Spinal cord (tissue), 10 donors: Measurements from ENCODE around the gene GPN2. TPM values are rescaled to one million over a fixed set of nuclear protein-coding genes. Genes with fewer than 3 reads are reported as not detected.

Experiments used
- DNase-seq, 6 donors: peaks; one replicate each; pipeline versions ENCODE4 v3.0.0 to v3.0.0-alpha.2; 2013 to 2015; ENCODE audit warnings: low spot score in 6 of 6, low read depth in 4 of 6
- H3K27ac ChIP-seq: one replicate; pipeline ENCODE4 v1.5.1; 2013; ENCODE audit warnings: low read depth, low read length, control low read depth
- H3K27me3 ChIP-seq: one replicate; pipeline ENCODE4 v1.6.1; 2013; ENCODE audit warnings: low read length; ENCODE audit not compliant: control insufficient read depth, insufficient read depth
- H3K36me3 ChIP-seq: one replicate; pipeline ENCODE4 v1.6.1; 2013; ENCODE audit warnings: low read length; ENCODE audit not compliant: control insufficient read depth, insufficient read depth
- H3K4me1 ChIP-seq: one replicate; pipeline ENCODE4 v1.6.1; 2013; ENCODE audit warnings: low read length; ENCODE audit not compliant: control insufficient read depth, insufficient read depth
- H3K4me3 ChIP-seq: one replicate; pipeline ENCODE4 v1.5.1; 2013; ENCODE audit warnings: low read depth, low read length, control low read depth
- H3K9me3 ChIP-seq: one replicate; pipeline ENCODE4 v1.6.1; 2013; ENCODE audit warnings: low read length; ENCODE audit not compliant: control insufficient read depth, insufficient read depth
- WGBS: methylation state at CpG from one replicate; pipeline ENCODE4 v1.1.5; 2013; ENCODE audit warnings: missing lambda C conversion rate; ENCODE audit not compliant: insufficient coverage; 5-methylcytosine and 5-hydroxymethylcytosine counted together
- polyA plus RNA-seq, 2 donors: library from polyadenylated mRNA; unstranded; fragments of 120-200 nt; gene quantifications; one replicate each; pipeline ENCODE4 v1.2.1, GENCODE V29; 2013; ENCODE audit not compliant: insufficient read length in 2 of 2
- total RNA-seq, 2 donors: library from RNA; depleted of rRNA in 1 of 2; stranded (reverse); fragments of 120-200 nt in 1 of 2; fragments of >200 nt in 1 of 2; gene quantifications; one replicate each; pipeline versions ENCODE4 v1.2.3 to v1.2.4, GENCODE V29; 2013 to 2014
- donor health status: healthy.

Gene GPN2
- total and polyA plus RNA-seq, 4 donors: 13.2 to 38.4 (median 23.0) TPM

DNA sequence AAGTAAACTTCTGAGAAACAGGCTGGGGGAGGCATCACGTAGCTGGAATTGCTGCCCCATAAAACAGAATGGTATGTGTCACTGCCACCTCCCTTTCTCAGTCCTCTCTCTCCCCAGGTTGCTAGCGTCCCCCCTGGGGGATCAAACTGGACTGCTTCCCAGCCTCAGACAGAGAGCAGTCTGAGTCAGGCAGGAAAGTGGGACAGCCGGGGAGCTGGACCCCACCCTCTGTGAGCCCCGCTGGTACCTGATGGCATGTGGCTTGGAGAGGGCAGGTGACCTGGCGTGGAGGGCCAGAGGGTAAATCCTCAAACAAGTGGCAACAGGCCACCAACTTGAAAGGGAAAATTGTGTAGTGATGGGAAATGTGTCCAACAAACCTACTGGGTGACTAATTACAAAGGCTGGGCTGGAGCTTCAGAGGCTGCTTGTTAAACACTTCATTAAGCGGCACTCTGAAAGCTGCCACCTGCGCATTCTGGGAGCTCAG lies 28.1 kb downstream of the GPN2 start:
- Histone ChIP-seq H3K9me3 (no peaks in the 10 kb centered on the region), H3K36me3 (peaks cover 25% of the 10 kb centered on the region), H3K27ac (no peak overlapping the region), H3K4me1 (peaks cover 26% of the 10 kb centered on the region), H3K27me3 (no peaks in the 10 kb centered on the region), H3K4me3 (no peak overlapping the region)
- no peak for DNase-seq
- 78% methylated on average over 6 of the region's 7 CpGs for WGBS

DNA sequence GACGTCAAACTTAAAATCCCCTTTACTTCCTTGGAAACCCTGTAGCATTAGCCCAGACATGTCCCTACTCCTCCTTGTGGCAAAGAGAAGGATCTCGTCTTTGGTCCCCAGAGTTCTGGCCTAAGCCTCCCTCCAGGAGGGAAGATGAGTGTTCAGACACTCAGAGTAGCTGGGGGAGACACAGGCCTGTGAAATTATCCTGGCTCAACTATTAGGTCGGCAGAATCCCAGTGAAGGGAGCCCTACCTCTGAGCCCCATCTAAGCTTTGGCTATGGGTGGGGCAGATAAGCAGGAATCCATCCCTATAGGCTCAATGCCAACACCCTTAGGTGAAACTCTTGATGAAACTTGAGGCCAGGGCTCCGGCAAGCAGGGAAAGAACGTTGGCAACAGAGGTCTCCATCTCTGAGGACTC lies 28.8 kb downstream of the GPN2 start:
- 69% methylated on average over 3 of the region's 5 CpGs for WGBS
- Histone ChIP-seq H3K4me3 (no peak overlapping the region), H3K36me3 (peaks cover 32% of the 10 kb centered on the region), H3K9me3 (no peaks in the 10 kb centered on the region), H3K27ac (no peak overlapping the region), H3K4me1 (peaks cover 26% of the 10 kb centered on the region), H3K27me3 (no peaks in the 10 kb centered on the region)
- DNase-seq: no peak

DNA sequence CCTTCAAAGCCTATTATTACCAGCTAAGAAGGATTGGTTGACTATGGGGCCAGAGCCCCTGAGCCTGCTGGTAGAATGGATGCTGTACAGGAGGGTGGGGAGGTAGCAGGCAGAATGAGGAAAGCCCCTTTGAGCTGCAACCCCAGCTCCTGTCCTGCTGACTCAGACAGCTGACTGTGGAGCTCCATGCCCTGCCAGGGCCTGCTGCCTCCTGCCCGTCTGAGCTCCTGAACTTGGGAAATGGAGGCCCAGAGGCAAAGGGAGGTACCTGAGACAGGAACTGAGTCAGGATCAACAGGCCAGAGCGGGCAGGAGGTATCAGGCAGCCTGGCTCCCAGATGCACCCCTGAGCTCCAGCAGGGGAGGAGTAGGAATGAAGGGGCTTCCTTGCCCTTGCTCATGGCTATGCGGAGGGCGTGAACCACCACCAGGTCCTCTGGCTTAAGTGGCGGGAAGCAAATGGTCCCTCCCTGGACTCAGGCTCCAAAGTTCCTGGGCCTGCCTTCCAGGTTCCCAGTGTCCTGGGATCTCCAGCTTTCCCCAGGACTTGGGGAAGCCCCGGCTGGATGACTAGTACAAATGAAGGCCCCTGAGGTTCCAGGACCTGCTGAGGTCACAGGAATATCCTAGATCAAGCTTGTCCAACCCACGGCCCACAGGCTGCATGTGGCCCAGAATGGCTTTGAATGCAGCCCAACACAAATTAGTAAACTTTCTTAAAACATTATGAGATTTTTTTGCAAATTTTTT lies 31.0 kb downstream of the GPN2 start:
- WGBS: 87% methylated on average over 6 of the region's 7 CpGs
- no peaks in the 10 kb centered on the region for H3K27me3 ChIP-seq
- H3K4me3 ChIP-seq: no peak overlapping the region
- no peaks in the 10 kb centered on the region for H3K9me3 ChIP-seq
- DNase-seq: no peak
- no peak overlapping the region for H3K27ac ChIP-seq
- peaks cover 7% of the 10 kb centered on the region for H3K4me1 ChIP-seq
- peaks cover 53% of the 10 kb centered on the region for H3K36me3 ChIP-seq

DNA sequence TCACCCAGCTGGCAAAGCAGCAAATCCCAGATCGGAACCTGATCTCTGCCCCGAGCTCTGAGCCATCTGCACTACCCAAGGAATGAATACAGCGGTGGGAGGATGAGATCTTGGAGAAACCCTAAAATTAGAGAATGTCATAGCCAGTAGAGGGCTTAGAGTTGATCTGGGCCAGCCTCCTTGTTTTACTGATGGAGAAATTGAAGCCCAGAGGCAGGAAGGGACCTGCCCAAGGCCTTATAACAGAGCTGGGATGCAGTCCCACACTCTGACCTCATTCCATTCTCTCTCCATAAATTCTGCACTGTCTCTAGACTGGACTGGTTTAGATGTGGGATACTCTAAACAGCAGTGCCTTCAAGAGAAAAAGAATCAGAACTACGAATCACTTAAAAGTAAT lies 31.9 kb downstream of the GPN2 start:
- Histone ChIP-seq H3K36me3 (peaks cover 58% of the 10 kb centered on the region), H3K9me3 (no peaks in the 10 kb centered on the region), H3K4me1 (no peaks in the 10 kb centered on the region), H3K27me3 (no peaks in the 10 kb centered on the region), H3K4me3 (no peak overlapping the region), H3K27ac (no peak overlapping the region)
- 90% methylated on average over 3 of the region's 4 CpGs for WGBS
- no peak for DNase-seq

DNA sequence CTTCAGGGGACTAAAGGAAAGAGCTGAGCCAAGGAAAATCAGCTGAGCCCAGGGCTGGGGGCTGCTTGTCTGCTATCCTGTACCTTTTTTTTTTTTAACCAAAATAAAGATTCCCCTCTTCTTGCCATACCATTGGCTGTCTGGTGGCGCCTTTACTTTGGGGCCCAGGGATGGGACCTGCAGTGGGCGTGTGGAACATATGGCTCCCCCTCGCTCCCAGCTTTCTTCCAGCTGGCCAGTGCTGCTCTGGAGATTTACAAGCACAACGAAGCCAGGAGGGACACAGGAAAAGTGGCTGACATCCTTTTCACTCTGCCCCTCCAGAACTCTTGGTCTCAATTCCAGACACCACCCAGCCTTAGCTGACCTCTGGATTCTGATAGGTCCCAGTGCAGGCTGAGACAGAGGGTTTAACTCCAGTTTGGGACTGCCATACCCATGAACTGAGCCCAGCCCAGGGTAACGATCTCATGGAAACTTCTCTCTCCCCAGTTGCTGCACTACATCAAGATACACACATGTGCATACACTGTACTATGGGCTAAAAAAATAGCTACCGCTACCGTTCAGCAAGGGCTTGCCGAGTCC lies 32.5 kb downstream of the GPN2 start:
- WGBS: 75% methylated on average over 5 of the region's 8 CpGs
- Histone ChIP-seq H3K27me3 (no peaks in the 10 kb centered on the region), H3K4me1 (no peaks in the 10 kb centered on the region), H3K9me3 (no peaks in the 10 kb centered on the region), H3K4me3 (no peak overlapping the region), H3K27ac (no peak overlapping the region), H3K36me3 (peaks cover 58% of the 10 kb centered on the region)
- no peak for DNase-seq

DNA sequence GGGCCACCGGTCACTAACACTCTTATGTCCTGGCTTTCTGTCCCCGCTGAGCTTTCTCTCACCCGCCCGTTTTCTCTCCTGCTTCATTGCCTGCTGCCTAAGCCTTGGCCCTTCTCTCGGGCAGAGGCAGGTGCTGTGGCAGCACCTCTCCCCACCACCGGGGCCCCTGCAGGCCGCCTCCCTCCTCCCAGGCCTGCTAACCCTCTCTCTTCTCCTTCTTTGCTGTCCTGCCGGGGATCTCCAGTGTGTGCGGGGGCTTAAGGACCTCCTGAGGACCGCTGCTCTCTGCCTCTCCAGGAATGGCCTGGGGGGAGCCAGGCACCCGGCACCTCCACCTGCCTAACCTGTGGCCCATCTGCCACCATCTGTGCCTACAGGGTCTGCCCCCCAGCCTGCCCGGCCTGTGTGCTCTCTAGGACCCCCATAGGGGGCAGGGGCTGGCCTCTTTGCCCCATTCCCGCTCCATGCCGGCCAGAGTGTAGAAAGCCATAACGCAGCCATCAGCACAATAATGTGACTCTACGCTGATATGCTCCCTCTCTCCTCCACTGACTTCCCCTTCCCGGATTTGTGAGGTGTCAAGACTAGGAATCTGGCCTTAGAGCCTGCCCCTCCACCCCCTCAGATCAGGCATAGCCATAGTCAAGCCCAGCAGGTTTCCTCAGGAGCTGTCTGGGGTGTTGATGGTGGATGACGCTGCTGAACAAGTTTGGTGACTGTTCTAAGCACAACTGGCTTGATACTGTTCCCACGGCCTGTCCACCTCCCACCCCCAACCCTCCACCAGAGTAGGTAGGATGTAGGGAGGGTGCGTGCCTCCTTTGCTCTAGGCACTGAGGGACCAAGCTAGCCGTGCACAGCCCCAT lies 33.2 kb downstream of the GPN2 start:
- Histone ChIP-seq H3K36me3 (peaks cover 65% of the 10 kb centered on the region), H3K4me1 (no peaks in the 10 kb centered on the region), H3K27ac (no peak overlapping the region), H3K27me3 (no peaks in the 10 kb centered on the region), H3K9me3 (no peaks in the 10 kb centered on the region), H3K4me3 (no peak overlapping the region)
- DNase-seq: no peak
- WGBS: 68% methylated on average over 13 of the region's 21 CpGs

DNA sequence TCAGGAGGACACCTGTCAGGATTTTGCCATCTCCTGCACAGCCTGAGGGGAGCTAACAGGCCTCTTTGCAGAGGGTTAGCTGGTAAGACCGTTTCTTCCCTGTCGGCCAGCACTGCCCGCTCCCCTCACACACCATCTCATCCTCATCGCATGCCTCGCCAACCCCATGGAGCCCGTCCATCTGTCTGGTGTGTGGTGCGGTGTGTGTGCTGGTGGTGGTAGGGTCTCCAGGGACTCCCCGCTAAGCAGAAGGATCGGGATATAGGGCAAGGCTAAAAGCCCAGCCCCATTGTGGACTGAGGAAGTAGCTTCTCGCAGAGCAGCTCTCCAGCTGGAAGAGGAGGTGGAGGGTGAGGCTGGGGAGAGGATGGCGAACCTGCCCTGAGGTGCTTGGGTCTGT lies 33.9 kb downstream of the GPN2 start:
- DNase-seq: no peak
- WGBS: 84% methylated on average over 6 of the region's 11 CpGs

DNA sequence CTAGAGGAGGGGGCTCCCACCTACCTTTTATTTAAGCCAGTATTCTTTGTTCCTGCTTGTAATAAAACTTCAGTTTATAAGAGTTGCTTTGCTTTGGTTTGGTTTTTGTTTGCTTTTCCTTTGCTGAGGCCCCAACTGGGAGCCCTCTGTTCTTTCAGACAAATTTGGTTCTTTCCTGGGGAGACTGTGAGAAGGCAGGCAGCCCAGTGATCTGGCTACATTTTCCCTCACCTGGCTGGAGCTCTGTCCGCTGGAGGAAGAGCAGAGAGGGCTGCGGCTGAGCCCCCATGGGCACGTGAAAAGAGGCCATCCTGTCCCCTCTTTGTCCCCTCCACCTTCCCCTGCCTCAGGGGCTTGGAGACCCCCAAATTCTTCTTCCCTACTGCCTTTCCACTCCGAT lies 34.4 kb downstream of the GPN2 start:
- H3K4me3 ChIP-seq: no peak overlapping the region
- WGBS: 89% methylated on average over 4 of the region's 4 CpGs
- H3K27ac ChIP-seq: no peak overlapping the region
- H3K27me3 ChIP-seq: no peaks in the 10 kb centered on the region
- peaks cover 77% of the 10 kb centered on the region for H3K36me3 ChIP-seq
- DNase-seq: no peak
- H3K4me1 ChIP-seq: no peaks in the 10 kb centered on the region
- no peaks in the 10 kb centered on the region for H3K9me3 ChIP-seq

More for the DNA sequence above, 33.9 kb downstream of the GPN2 start:
- H3K27me3 ChIP-seq: no peaks in the 10 kb centered on the region
- no peak overlapping the region for H3K4me3 ChIP-seq
- peaks cover 72% of the 10 kb centered on the region for H3K36me3 ChIP-seq
- no peak overlapping the region for H3K27ac ChIP-seq
- H3K4me1 ChIP-seq: no peaks in the 10 kb centered on the region
- no peaks in the 10 kb centered on the region for H3K9me3 ChIP-seq

DNA sequence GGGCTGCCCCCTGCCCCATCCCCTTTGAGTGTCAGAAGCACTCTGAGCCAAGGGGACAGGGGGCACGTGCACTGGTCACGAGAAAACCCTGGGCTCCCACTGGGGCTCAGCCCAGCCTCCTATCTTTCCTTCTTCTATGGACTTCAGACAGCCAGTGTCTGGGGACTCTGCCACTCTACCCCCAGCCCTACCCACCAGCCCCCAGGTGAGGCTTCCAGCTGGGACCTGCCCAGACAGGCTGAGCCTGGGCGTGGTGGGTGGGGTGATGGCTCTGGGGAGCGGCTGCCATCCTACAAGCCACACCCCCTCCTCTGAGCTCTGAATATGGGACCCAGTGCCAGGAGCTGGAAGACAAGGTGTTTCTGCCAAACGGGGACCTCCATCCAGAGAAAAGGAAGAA lies 35.2 kb downstream of the GPN2 start:
- DNase-seq: no peak
- no peaks in the 10 kb centered on the region for H3K27me3 ChIP-seq
- peaks cover 85% of the 10 kb centered on the region for H3K36me3 ChIP-seq
- 100% methylated on average over 2 of the region's 5 CpGs for WGBS
- no peaks in the 10 kb centered on the region for H3K9me3 ChIP-seq
- no peak overlapping the region for H3K4me3 ChIP-seq
- no peak overlapping the region for H3K27ac ChIP-seq
- H3K4me1 ChIP-seq: no peaks in the 10 kb centered on the region
